HG03432 (cell line): ENCODE results near the gene GOLGA8S.
"Not testable (repeated sequence)": the region's sequence is repeated elsewhere in the genome, so short reads cannot be mapped to it uniquely, and the experiment has no call there.

Source experiments
- ATAC-seq: cut with Tn5 transposase; IDR thresholded peaks from one replicate; pipeline ENCODE4 v1.9.1; 2021; ENCODE audit warnings: mild to moderate bottlenecking, moderate library complexity; ENCODE audit not compliant: unreplicated experiment

The GOLGA8S gene, protein sequence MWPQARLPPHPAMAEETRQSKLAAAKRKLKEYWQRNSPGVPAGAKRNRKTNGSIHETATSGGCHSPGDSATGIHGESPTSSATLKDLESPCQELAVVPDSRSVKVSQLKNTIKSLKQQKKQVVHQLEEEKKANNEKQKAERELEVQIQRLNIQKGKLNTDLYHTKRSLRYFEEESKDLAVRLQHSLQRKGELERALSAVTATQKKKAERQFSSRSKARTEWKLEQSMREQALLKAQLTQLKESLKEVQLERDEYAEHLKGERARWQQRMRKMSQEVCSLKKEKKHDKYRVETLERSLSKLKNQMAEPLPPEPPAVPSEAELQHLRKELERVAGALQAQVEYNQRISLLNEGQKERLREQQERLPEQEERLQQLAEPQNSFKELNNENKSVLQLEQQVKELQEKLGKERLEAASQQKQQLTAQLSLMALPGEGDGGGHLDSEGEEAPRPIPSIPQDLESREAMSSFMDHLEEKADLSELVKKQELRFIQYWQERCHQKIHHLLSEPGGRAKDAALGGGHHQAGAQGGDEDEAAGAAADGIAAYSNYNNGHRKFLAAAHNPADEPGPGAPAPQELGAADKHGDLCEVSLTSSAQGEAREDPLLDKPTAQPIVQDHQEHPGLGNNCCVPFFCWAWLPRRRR

GRCh38 chr15:23354448-23354847 is at the start of gene GOLGA8S:
GOLGA8S (plus strand) TSS chr15:23354748; CDS start chr15:23354810, 62 bp downstream.
- ATAC-seq = not testable (repeated sequence)

- not testable (repeated sequence) for ATAC-seq
Measured at GRCh38 chr15:23304805-23305204, 49.7 kb upstream of the GOLGA8S start.

DNA sequence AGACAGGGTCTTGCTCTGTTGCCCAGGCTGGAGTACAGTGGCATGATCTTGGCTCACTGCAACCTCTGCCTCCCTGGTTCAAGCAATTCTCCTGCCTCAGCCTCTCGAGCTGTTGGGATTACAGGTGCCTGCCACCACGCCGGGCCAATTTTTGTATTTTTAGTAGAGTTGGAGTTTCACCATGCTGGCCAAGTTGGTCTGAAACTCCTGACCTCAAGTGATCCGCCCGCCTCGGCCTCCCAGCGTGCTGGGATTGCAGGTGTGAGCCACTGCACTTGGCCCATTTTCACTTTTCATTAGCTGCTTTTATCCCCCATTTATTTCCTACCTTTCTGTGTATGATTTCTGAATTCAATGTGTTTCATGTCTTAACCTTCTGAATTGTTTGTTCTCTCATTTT is 48.6 kb upstream of the GOLGA8S start:
- ATAC-seq = not testable (repeated sequence)

DNA sequence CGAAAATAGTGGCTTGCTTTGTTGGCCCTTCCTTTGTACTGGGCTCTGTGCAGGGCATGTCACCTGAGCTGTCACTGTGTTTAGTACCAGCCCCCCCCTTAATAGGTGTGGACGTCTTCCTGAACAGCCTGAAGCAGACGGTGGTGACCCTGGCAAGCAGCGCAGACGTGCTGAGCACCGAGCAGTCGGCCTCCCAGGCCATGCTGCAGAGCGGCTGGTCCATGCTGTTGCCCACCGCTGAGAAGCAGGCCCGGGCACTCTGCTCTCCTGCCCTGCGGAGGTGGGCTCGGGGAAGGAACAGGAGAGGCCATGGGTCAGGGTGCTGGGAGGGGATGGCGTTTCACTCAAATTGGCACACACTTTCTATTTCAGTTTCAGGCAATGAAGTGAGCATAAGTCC is 43.3 kb upstream of the GOLGA8S start:
- not testable (repeated sequence) for ATAC-seq

DNA sequence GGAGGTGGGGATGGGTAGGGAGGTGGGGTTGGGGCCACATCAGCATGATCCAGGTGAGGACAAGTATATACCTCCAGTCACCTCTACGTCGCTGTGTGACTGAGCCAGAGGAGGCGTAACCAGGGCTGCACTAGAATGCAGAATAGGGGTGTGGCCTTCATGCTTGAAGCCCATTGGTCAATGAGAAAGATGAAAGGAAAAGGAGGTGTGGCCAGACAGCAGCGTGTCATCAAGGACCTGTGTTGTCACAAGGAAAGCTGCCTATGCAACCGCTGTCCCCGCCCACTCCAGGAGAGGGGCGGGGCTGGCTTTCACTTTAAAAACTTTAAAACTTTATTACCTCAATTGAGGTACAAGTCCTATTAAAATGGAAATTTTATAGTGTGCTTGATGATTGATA is 20.5 kb upstream of the GOLGA8S start, which contains the start of gene GOLGA6L26:
GOLGA6L26 (minus strand) TSS at position 101 of the 400 bp plus-strand sequence; CDS start at position 40, 61 bp downstream.
- ATAC-seq = not testable (repeated sequence)

GRCh38 chr15:23362622-23363021 is 8.1 kb downstream of the GOLGA8S start:
- ATAC-seq = not testable (repeated sequence)

GRCh38 chr15:23364261-23364660 is 9.7 kb downstream of the GOLGA8S start:
- not testable (repeated sequence) for ATAC-seq

- no peak for ATAC-seq
Measured at GRCh38 chr15:23370578-23370977, 16.0 kb downstream of the GOLGA8S start.

- ATAC-seq = not testable (repeated sequence)
Measured at GRCh38 chr15:23371134-23371533, 16.6 kb downstream of the GOLGA8S start.

- ATAC-seq = not testable (repeated sequence)
Measured at GRCh38 chr15:23371868-23372267, 17.3 kb downstream of the GOLGA8S start.

DNA sequence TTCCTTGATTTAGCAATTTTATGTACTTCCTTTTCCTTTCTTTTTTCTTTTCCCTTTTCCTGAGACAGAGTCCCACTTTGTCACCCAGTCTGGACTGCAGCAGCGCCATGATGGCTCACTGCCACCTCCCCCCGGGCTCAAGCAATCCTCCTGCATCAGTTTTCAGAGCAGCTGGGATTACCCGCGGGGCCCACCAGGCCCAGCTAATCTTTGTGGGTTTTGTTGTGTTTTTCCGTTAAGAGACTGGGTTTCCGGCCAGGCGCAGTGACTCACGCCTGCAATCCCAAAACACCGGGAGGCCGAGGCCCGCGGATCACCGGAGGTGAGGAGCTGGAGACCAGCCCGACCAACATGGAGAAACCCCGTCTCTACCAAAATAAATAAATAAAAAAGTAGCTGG is 17.7 kb downstream of the GOLGA8S start:
- no peak for ATAC-seq

DNA sequence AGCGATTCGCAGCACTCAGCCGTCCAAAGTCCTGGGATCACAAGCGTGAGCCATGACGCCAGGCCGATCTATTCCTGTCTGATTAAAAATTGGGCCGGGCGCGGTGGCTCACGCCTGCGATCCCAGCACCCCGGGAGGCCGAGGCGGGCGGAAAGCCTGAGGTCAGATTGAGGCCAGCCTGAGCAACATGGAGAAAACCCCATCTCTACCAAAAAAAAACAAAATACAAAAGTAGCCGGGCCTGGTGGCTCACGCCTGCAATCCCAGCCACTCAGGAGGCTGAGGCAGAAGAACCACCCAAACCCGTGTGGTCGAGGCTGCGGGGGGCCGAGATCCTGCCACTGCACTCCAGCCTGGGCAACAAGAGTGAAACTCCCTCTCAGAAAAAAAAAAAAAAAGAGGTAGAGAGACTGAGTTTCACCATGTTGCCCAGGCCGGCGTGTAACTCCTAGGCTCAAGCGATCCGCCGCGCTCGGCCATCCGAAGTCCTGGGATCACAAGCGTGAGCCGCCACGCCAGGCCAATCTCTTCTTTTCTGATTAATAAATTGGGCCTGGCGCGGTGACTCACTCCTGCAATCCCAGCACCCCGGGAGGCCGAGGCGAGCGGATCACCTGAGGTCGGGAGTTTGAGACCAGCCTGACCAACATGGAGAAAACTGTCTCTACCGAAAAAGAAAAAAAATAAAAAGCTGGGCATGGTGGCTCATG is 18.5 kb downstream of the GOLGA8S start:
- not testable (repeated sequence) for ATAC-seq

- not testable (repeated sequence) for ATAC-seq
Measured at GRCh38 chr15:23374226-23374625, 19.7 kb downstream of the GOLGA8S start.

- not testable (repeated sequence) for ATAC-seq
Measured at GRCh38 chr15:23378946-23379345, 24.4 kb downstream of the GOLGA8S start.

- ATAC-seq = not testable (repeated sequence)
Measured at GRCh38 chr15:23380700-23381099, 26.2 kb downstream of the GOLGA8S start.

DNA sequence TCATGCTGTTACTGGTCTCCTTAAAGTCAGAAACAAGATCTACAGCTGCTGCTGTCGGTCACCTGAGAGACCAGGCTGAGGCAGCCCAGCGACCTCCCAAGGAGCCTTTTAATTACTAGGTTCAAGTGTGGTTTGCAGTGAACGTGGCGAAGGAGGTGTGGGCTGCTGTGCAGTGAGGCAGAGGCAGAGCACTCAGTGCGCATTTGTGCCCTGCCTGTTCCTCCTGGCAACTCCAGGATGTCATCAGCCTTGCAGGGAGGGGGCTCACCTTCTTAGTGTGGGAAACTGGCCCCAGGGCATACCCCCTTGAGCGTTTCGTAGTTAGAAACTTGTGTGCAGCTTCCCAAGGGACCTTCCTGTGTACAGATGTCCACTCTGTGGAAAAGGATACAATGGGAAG is 26.6 kb downstream of the GOLGA8S start:
- not testable (repeated sequence) for ATAC-seq

- ATAC-seq = no peak
Measured at GRCh38 chr15:23384371-23384770, 29.8 kb downstream of the GOLGA8S start.

GRCh38 chr15:23385886-23386430 is 31.4 kb downstream of the GOLGA8S start:
- ATAC-seq = no peak

DNA sequence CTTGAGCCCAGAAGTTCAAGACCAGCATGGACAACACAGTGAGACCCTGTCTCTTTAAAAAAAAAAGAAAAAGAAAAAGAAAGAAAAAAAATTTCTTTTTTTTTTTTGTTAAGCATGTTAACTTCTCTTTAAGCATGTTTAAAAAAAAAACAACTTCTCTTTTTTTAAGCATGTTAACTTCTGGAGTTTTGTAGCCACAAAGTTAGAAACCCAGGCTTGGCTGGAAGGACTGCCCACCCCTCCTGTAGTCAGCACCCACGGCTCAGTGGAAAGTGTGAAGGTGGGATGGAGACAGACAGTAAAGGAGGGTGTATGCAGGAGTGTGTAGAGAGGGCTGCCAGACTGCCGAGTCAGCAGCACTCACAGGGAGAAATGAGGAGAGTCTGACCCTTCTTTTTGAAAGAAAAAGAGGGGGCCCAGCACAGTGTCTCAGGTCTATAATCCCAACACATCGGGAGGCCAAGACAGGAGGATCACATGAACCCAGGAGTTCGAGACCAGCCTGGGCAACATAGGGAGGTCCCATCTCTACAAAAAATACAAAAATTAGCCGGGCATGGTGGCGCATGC is 33.2 kb downstream of the GOLGA8S start:
- ATAC-seq = no peak

GRCh38 chr15:23395030-23395692 is 40.6 kb downstream of the GOLGA8S start:
- ATAC-seq = no peak
